Activated CD8-positive, alpha-beta memory T cell treated with anti-CD3 and anti-CD28 coated beads, Interleukin-2, amount 10 ng/mL, durations not matched to agents 7 days and 5 days (primary cell): ENCODE results near the gene NPHS2. TPM values are rescaled to one million over a fixed set of nuclear protein-coding genes. Genes with fewer than 3 reads are reported as not detected.
"Not testable (repeated sequence)": the region's sequence is repeated elsewhere in the genome, so short reads cannot be mapped to it uniquely, and the experiment has no call there.

Experiments used
- ATAC-seq: fragments of 150-1000 bp; cut with Tn5 transposase; one replicate; pipeline ENCODE4 v1.10.0; 2021; ENCODE audit warnings: moderate library complexity
- CTCF ChIA-PET: fragments of 350-600 bp; sonication (Branson Sonifier 250); formaldehyde crosslinking; loops from one replicate; lab custom pipeline; 2021; ENCODE audit warnings: antibody characterized with exemption; lab: Charles Lee
- DNase-seq: peaks from one replicate; pipeline ENCODE4 v3.0.0-alpha.2; 2020
- H3K27ac Mint-ChIP-seq: one replicate; pipeline ENCODE4 v1.8.0; 2021; ENCODE audit warnings: mild to moderate bottlenecking, mixed read lengths
- H3K27me3 Mint-ChIP-seq: one replicate; pipeline ENCODE4 v1.8.0; 2021; ENCODE audit warnings: mixed read lengths
- H3K36me3 Mint-ChIP-seq: one replicate; pipeline ENCODE4 v1.8.0; 2021; ENCODE audit warnings: mild to moderate bottlenecking, mixed read lengths
- H3K4me1 Mint-ChIP-seq: one replicate; pipeline ENCODE4 v1.8.0; 2021; ENCODE audit warnings: mixed read lengths
- H3K4me3 Mint-ChIP-seq: one replicate; pipeline ENCODE4 v1.8.0; 2021; ENCODE audit warnings: mild to moderate bottlenecking, moderate library complexity, mixed read lengths
- H3K9me3 Mint-ChIP-seq: one replicate; pipeline ENCODE4 v1.8.0; 2022; ENCODE audit warnings: low read depth, mixed read lengths
- total RNA-seq, 2 experiments: library from RNA; stranded (reverse); gene quantifications; one replicate each; pipeline ENCODE4 v1.2.3, GENCODE V29; 2021

Gene NPHS2
- total RNA-seq, 2 experiments from 2014 or later: not detected

DNA sequence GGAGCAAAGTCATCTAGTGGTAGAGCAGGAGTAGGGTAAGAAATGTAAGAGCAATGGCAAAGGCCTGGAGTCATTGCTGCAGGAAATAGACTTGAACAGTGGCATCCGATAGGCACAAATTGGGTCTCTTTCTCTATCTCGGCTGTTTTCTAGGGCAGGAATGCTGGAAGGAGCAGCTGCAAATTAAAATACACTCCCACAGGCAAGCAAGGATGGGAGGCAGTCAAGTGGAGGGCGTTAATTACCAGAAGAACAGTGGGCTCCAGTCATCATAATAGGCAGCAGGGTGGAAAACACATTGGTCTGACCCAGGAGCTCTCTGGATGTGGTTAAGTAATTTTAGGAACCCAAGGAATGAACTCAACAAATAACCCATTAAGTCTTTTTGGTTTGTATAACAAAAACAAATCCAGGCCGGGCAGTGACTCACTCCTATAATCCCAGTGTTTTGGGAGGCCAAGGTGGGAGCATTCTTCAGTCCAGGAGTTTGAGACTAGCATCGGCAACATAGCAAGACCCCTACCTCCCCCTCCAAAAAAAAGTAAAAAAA lies 8.1 kb upstream of the NPHS2 start:
- Mint-ChIP-seq H3K27ac (no peak overlapping the region), H3K27me3 (peaks cover 31% of the 10 kb centered on the region)

DNA sequence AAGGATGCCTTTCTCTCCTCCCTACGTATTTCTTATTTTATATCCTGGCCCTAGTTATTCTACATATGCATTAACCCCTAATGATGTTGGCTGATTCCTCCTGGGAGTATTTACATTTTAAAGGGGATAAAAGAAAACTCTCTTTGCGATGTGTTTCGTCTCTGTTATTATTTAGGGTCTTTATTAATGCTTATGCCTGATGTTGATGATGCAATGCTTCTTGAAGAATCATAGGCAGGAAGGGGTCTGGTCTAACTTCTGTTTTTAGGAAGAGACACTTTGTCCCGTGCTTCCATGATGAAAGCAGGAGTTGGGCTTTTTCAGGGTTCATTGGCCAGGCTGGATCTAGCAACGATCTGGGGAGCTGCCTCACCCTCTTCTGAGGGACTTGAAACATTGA lies 761 bp upstream of the NPHS2 start:
- H3K27ac Mint-ChIP-seq: no peak overlapping the region
- H3K9me3 Mint-ChIP-seq: no peaks in the 10 kb centered on the region
- peaks cover 44% of the 10 kb centered on the region for H3K27me3 Mint-ChIP-seq
- no peaks in the 10 kb centered on the region for H3K36me3 Mint-ChIP-seq
- H3K4me1 Mint-ChIP-seq: no peaks in the 10 kb centered on the region
- ATAC-seq (no peak), DNase-seq (no peak)
- no peak overlapping the region for H3K4me3 Mint-ChIP-seq
- CTCF ChIA-PET: no interaction called here

More for the DNA sequence above, 8.1 kb upstream of the NPHS2 start:
- DNase-seq (no peak), ATAC-seq (no peak)
- H3K36me3 Mint-ChIP-seq: no peaks in the 10 kb centered on the region
- no peaks in the 10 kb centered on the region for H3K4me1 Mint-ChIP-seq
- H3K4me3 Mint-ChIP-seq: no peak overlapping the region
- CTCF ChIA-PET: no interaction called here
- H3K9me3 Mint-ChIP-seq: no peaks in the 10 kb centered on the region

DNA sequence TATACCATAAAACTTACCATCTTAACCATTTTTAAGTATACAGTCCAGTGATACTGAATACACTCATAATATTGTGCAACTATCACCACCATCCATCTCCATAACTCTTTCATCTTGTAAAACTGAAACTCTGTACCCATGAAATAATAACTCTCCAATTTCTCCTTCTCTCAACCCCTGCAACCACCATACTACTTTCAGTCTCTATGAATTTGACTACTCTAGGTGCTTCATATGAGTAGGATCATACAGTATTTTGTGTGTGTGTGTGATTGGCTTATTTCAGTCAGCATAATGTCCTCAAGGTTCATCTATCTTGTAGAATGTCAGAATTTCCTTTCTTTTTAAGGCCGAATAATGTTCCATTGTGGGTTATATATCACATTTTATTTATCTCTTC lies 17.7 kb downstream of the NPHS2 start:
- DNase-seq (no peak), ATAC-seq (no peak)
- H3K36me3 Mint-ChIP-seq: no peaks in the 10 kb centered on the region
- H3K27ac Mint-ChIP-seq: no peak overlapping the region
- CTCF ChIA-PET: no interaction called here
- H3K9me3 Mint-ChIP-seq: no peaks in the 10 kb centered on the region
- H3K4me1 Mint-ChIP-seq: no peaks in the 10 kb centered on the region
- H3K4me3 Mint-ChIP-seq: no peak overlapping the region
- H3K27me3 Mint-ChIP-seq: peaks cover 3% of the 10 kb centered on the region

DNA sequence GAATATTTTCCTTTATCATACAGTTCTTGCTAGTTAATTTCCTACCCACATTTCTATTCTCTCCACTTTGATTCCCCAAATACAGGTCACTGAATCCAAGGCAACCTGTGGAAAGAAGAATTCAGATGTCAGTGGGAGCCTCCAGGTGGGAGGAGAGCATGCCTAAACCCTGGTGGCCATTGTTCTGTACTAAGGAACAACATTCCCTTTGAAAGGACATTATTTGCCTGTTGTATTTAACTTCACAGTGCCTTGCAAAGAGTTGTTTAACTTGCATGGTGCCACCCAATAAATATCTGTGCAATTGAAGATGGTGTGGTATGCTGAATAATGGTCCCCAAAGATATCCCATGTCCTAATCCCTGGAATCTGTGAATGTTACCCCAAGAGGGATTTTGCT lies 21.3 kb downstream of the NPHS2 start:
- no peaks in the 10 kb centered on the region for H3K36me3 Mint-ChIP-seq
- H3K4me1 Mint-ChIP-seq: no peaks in the 10 kb centered on the region
- ATAC-seq: no peak
- no peak overlapping the region for H3K27ac Mint-ChIP-seq
- H3K9me3 Mint-ChIP-seq: no peaks in the 10 kb centered on the region
- DNase-seq: no peak
- H3K4me3 Mint-ChIP-seq: no peak overlapping the region
- no peaks in the 10 kb centered on the region for H3K27me3 Mint-ChIP-seq
- CTCF ChIA-PET: no interaction called here

DNA sequence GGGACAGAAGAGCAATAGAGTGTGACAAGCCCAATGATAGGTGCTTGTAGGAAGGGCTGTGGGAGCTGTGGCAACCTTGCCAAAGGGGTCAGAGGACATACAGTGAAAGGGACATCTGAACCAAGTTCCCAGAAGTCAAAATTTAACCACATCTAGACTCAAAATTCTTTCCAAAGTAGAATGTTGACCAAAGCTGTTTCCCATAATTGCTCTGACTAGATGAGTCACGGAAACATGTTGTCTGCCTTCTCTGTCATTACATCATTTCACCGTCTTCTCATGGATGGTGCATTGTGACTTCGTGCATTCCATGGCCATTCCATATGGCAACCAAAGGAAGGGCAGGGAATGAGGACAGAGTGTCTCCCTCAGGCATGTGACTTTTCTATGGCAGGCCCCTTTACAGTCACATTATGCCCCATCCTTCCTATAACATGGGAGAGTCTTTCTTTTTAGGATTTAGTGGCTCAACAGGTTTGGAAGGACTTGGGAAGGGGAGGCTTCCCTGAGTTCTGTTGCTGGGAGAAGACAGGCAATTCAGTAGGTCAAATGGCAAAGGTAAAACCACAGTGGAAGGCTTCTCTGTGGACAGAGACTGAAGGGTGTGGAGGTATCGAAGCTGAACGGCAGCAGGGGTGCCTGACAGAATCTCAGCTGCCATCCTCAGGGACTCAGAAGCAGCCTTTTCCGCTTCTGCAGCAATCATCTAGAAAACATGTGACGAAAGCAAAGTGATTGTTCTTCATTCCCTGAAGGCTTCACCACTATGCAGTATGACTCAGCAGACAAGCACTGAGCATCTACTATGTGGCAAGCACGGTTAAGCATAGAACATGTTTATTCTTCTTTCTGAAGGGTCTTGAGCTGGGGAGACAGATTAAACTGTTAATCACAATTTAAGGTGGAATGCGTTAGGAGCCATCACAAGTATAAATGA lies 24.7 kb downstream of the NPHS2 start:
- no peaks in the 10 kb centered on the region for H3K36me3 Mint-ChIP-seq
- H3K4me3 Mint-ChIP-seq: no peak overlapping the region
- H3K27ac Mint-ChIP-seq: no peak overlapping the region
- H3K9me3 Mint-ChIP-seq: no peaks in the 10 kb centered on the region
- H3K27me3 Mint-ChIP-seq: no peaks in the 10 kb centered on the region
- no peak for ATAC-seq
- CTCF ChIA-PET: no interaction called here
- no peak for DNase-seq
- no peaks in the 10 kb centered on the region for H3K4me1 Mint-ChIP-seq

DNA sequence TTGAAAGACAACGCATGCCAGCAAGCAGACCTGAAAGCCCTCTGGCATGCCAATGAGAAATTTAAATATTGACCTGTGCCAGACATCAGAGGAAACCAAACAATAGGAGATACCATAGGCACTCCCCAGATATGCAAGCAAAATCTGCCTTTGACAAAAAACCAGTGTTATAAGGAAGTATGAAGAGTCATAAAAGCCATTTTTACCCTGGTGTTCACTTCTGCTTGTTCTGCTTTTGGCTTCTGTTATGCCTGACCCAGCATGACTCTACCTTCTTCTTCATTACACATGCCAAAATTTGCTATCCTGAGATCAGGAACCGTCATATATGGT lies 26.4 kb downstream of the NPHS2 start:
- no peak for DNase-seq
- H3K4me3 Mint-ChIP-seq: no peak overlapping the region
- no peaks in the 10 kb centered on the region for H3K27me3 Mint-ChIP-seq

DNA sequence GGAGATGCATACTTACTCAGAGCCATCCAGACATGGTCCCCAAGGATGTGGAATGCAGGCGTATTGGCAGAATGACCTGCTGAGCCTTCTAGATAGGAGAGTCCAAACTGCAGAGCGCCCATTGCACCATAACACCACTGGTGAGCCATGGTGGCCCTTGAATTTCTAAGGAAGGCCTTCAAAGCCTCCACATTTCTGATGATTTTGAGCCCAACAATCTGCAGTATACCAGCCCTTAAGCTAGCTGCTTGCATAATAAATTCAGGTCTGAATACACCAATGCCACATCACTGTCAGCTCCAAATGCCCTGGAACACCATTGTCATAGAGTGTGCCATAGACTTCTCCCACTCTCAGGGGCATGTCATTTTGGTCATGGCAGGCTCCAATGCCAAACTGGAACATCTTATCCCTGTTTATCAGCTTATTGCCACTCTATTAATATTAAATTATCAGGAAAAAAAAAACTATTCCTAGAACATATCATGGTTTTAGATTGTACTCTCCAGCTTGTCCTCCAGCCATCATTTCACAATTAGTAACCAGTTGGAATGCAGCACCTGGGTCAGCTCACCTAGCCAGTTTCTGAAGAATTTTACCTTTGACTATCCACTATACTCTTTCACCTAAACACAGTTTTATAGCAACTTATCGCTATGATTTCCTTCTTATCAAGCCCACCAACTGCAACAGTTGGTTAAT lies 26.9 kb downstream of the NPHS2 start:
- no peak overlapping the region for H3K27ac Mint-ChIP-seq
- no peak for ATAC-seq

More for the DNA sequence above, 26.4 kb downstream of the NPHS2 start:
- CTCF ChIA-PET: no interaction called here
- Mint-ChIP-seq H3K9me3 (no peaks in the 10 kb centered on the region), H3K4me1 (no peaks in the 10 kb centered on the region), H3K27ac (no peak overlapping the region), H3K36me3 (no peaks in the 10 kb centered on the region)
- ATAC-seq: no peak

DNA sequence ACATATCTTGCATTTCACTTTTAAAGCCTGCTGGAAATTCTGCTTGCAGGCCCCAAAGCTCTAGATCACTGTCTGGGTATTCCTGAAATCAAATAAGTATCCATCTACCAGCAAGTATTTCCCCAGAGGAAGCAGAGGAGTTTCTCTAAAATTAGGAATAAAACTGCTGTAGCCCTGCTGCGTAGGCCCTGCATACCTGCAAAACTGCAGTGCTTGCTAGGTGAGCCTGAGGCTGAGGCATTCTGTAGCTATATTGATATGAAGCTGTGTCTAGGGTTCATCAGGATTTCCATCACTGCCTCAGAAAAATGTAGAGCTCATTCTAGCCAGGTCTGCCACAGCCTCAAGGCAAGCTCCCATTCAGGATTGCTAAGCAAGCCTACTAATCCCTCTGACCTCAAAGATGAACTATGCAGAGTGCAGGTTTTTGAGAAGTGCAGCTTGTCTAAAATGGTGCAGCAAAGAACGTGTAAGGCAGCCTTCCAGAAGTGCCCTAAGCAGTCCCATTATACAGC lies 28.7 kb downstream of the NPHS2 start:
- DNase-seq: no peak
- H3K27ac Mint-ChIP-seq: no peak overlapping the region
- H3K9me3 Mint-ChIP-seq: no peaks in the 10 kb centered on the region
- H3K4me1 Mint-ChIP-seq: no peaks in the 10 kb centered on the region
- no peak overlapping the region for H3K4me3 Mint-ChIP-seq
- no peak for ATAC-seq
- no peaks in the 10 kb centered on the region for H3K27me3 Mint-ChIP-seq
- CTCF ChIA-PET: no interaction called here
- no peaks in the 10 kb centered on the region for H3K36me3 Mint-ChIP-seq

More for the DNA sequence above, 26.9 kb downstream of the NPHS2 start:
- no peak for DNase-seq
- Mint-ChIP-seq H3K9me3 (no peaks in the 10 kb centered on the region), H3K27me3 (no peaks in the 10 kb centered on the region), H3K4me3 (no peak overlapping the region), H3K36me3 (no peaks in the 10 kb centered on the region), H3K4me1 (no peaks in the 10 kb centered on the region)
- CTCF ChIA-PET: no interaction called here

DNA sequence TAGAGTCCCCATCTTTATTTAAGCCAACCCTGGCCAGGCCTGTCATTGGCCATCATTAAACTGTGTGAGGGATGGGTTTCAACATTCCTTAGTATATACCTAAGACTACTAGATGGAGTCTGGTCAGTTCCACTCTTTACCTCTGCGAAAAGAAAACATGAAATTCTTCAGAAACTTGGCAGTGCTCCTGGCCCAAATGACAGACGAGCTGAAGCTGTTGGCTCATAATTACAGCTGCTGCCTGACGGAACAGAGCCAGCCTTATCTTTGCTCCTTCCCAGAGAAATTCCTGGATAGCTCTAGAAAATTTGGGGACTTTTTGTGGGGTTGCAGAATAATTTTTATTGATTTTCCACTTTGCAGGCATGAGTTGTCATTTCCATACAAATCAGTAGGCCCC lies 30.4 kb downstream of the NPHS2 start:
- H3K27ac Mint-ChIP-seq: no peak overlapping the region
- DNase-seq: no peak
- H3K9me3 Mint-ChIP-seq: no peaks in the 10 kb centered on the region
- H3K4me1 Mint-ChIP-seq: no peaks in the 10 kb centered on the region
- CTCF ChIA-PET: no interaction called here
- no peak overlapping the region for H3K4me3 Mint-ChIP-seq
- no peaks in the 10 kb centered on the region for H3K27me3 Mint-ChIP-seq
- ATAC-seq: no peak
- H3K36me3 Mint-ChIP-seq: no peaks in the 10 kb centered on the region

DNA sequence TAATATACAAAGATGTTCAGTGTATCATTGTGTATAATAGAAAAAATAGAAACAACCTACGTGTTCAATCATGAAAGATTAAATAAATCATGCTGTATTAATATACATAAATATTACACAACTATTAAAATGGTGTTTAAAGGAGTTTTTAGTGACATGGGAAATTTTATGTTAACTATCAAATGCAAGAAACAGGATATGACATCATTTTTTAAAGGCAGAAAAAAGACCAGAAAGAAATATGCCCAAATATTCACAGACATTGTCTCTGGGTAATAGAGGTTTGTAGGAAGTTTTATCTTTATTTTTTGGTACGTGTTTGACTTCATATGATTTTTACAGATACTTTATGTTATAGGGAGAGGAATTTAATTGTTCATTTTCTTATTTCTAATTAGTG lies 34.0 kb downstream of the NPHS2 start:
- Mint-ChIP-seq H3K36me3 (no peaks in the 10 kb centered on the region), H3K4me1 (no peaks in the 10 kb centered on the region), H3K27ac (no peak overlapping the region), H3K27me3 (no peaks in the 10 kb centered on the region), H3K9me3 (no peaks in the 10 kb centered on the region), H3K4me3 (no peak overlapping the region)
- ATAC-seq (no peak), DNase-seq (no peak)
- CTCF ChIA-PET: no interaction called here

DNA sequence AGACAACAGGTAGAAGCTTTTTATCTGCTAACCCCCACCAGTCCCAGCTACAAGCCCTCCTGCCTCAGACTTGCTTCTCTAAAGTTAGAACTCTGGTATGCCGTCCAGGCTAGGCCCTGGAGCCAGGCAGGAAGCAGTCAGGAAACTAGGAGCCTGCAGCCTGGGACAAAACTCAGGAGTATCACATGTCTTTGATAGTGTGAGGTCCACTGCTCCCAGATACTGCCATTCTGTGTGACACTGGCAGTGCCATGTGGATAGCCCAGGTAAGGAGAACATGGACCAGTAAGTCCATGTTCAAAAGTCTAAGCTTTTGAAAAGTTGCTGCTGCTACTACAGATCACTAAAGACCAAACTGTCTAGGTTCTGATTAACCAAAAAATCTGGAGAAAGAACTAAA lies 45.4 kb downstream of the NPHS2 start:
- DNase-seq (no peak), ATAC-seq (no peak)
- H3K27me3 Mint-ChIP-seq: no peaks in the 10 kb centered on the region
- H3K4me1 Mint-ChIP-seq: no peaks in the 10 kb centered on the region
- no peak overlapping the region for H3K4me3 Mint-ChIP-seq
- no peak overlapping the region for H3K27ac Mint-ChIP-seq
- no peaks in the 10 kb centered on the region for H3K36me3 Mint-ChIP-seq
- CTCF ChIA-PET: no interaction called here
- H3K9me3 Mint-ChIP-seq: no peaks in the 10 kb centered on the region

DNA sequence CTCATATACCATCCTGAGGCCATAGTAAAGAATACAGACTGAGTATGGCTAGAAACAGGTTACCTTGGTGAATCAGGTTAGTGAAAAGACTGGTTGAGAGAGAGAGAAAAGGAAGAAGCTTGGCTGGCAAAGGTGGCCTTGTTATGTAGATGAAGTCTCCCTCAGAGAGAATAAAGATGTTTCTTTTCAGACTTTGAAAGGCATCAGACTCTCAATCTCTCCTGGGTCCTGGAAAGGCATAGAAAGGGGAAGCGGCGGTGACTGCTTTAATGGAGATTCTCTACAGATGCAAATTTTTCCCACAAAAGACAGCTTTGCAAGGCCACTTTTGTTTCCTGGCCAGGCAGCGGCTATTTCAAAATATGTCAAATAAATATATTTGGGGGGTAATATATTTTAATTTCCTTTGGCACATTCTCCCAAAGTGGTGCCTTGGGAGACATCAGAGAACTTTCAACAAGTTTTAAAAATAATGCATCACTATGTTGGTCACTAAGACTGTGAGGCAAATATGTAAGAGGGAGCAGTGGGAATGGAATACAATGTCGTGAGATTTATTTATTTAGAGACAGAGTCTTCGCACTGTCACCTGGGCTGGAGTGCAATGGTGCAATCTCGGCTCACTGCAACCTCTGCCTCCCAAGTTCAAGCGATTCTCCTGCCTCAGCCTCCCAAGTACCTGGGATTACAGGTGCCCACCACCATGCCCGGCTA lies 46.1 kb downstream of the NPHS2 start:
- CTCF ChIA-PET: interaction anchor here (1.4 kb wide), 1 partner anchor 285 kb away, joined by 4 read pairs; no protein-coding TSS in a partner anchor
- H3K27ac Mint-ChIP-seq: no peak overlapping the region
- ATAC-seq (no peak), DNase-seq (no peak)
- no peak overlapping the region for H3K4me3 Mint-ChIP-seq
- no peaks in the 10 kb centered on the region for H3K4me1 Mint-ChIP-seq
- no peaks in the 10 kb centered on the region for H3K9me3 Mint-ChIP-seq
- H3K36me3 Mint-ChIP-seq: no peaks in the 10 kb centered on the region
- no peaks in the 10 kb centered on the region for H3K27me3 Mint-ChIP-seq

DNA sequence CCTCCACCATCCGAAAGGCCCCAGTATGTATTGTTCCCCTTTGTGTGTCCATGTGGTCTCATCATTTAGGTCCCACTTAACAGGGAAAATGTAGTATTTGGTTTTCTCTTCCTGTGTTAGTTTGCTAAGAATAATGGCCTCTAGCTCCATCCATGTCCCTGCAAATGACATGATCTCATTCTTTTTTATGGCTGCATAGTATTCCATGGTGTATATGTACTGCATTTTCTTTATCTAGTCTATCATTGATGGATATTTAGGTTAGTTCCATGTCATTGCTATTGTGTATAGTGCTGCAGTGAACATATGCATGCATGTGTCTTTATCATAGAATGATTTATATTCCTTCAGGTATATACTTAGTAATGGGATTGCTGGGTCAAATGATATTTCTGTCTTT lies 57.2 kb downstream of the NPHS2 start:
- H3K36me3 Mint-ChIP-seq, H3K27me3 Mint-ChIP-seq, H3K9me3 Mint-ChIP-seq, H3K4me3 Mint-ChIP-seq, H3K27ac Mint-ChIP-seq, H3K4me1 Mint-ChIP-seq, ATAC-seq, DNase-seq, CTCF ChIA-PET: not testable (repeated sequence)
